H9 (cell line): ENCODE measurements around the gene MUC16. TPM values are rescaled to one million over a fixed set of nuclear protein-coding genes. Genes with fewer than 3 reads are reported as not detected.

Source experiments
- DNase-seq: peaks from one replicate; pipeline ENCODE4 v3.0.0-alpha.2; 2017
- H2AFZ ChIP-seq: one replicate; pipeline ENCODE4 v1.6.1; 2013; ENCODE audit warnings: mild to moderate bottlenecking, low read length, control low read depth, moderate library complexity
- H2AK5ac ChIP-seq: 2 replicates; pipeline ENCODE4 v1.6.1; 2013; ENCODE audit warnings: low read length, control low read depth, mixed read lengths; ENCODE audit not compliant: insufficient read length
- H2BK120ac ChIP-seq: one replicate; pipeline ENCODE4 v1.6.1; 2013; ENCODE audit warnings: low read depth, mild to moderate bottlenecking, low read length, control low read depth, inconsistent platforms; ENCODE audit not compliant: poor library complexity, severe bottlenecking
- H2BK12ac ChIP-seq: 2 replicates; pipeline ENCODE4 v1.6.1; 2013; ENCODE audit warnings: low read length, control low read depth, mixed read lengths, low read depth; ENCODE audit not compliant: insufficient read length
- H2BK15ac ChIP-seq: 2 replicates; pipeline ENCODE4 v1.6.1; 2013; ENCODE audit warnings: low read depth, low read length, control low read depth
- H2BK20ac ChIP-seq: one replicate; pipeline ENCODE4 v1.6.1; 2013; ENCODE audit warnings: low read depth, mild to moderate bottlenecking, low read length, control low read depth, inconsistent platforms; ENCODE audit not compliant: poor library complexity, severe bottlenecking
- H2BK5ac ChIP-seq: 2 replicates; pipeline ENCODE4 v1.6.1; 2013; ENCODE audit warnings: low read length, control low read depth, mixed read lengths; ENCODE audit not compliant: insufficient read length
- H3K14ac ChIP-seq: 2 replicates; pipeline ENCODE4 v1.6.1; 2013; ENCODE audit warnings: low read length, control low read depth; ENCODE audit not compliant: insufficient read depth
- H3K18ac ChIP-seq: 2 replicates; pipeline ENCODE4 v1.6.1; 2013; ENCODE audit warnings: low read depth, mild to moderate bottlenecking, mixed read lengths, low read length, control low read depth; ENCODE audit not compliant: insufficient read length
- H3K23ac ChIP-seq: 2 replicates; pipeline ENCODE4 v1.6.1; 2013; ENCODE audit warnings: low read length, control low read depth, mixed read lengths, low read depth; ENCODE audit not compliant: insufficient read length
- H3K23me2 ChIP-seq: 2 replicates; pipeline ENCODE4 v1.6.1; 2013; ENCODE audit warnings: low read depth, mild to moderate bottlenecking, mixed read lengths, low read length, control low read depth; ENCODE audit not compliant: insufficient read length, poor library complexity, severe bottlenecking
- H3K27ac ChIP-seq: 2 replicates; pipeline ENCODE4 v1.5.1; 2013; ENCODE audit warnings: low read length, control low read depth, mixed read lengths, low read depth; ENCODE audit not compliant: insufficient read length
- H3K27me3 ChIP-seq: 2 replicates; pipeline ENCODE4 v1.6.1; 2013; ENCODE audit warnings: low read length, control low read depth, inconsistent platforms; ENCODE audit not compliant: insufficient read depth
- H3K4ac ChIP-seq: 2 replicates; pipeline ENCODE4 v1.6.1; 2013; ENCODE audit warnings: low read depth, mild to moderate bottlenecking, control low read depth, inconsistent platforms, low read length, moderate library complexity
- H3K4me1 ChIP-seq: 2 replicates; pipeline ENCODE4 v1.6.1; 2013; ENCODE audit warnings: low read length, control low read depth, inconsistent platforms; ENCODE audit not compliant: insufficient read depth
- H3K4me2 ChIP-seq: 2 replicates; pipeline ENCODE4 v1.6.1; 2013; ENCODE audit warnings: low read length, control low read depth, mixed read lengths; ENCODE audit not compliant: insufficient read length, insufficient read depth
- H3K56ac ChIP-seq: 2 replicates; pipeline ENCODE4 v1.6.1; 2013; ENCODE audit warnings: low read depth, mild to moderate bottlenecking, mixed read lengths, low read length, control low read depth; ENCODE audit not compliant: insufficient read length
- H3K79me1 ChIP-seq: 2 replicates; pipeline ENCODE4 v1.6.1; 2013; ENCODE audit warnings: low read depth, mild to moderate bottlenecking, moderate library complexity, low read length, control low read depth, inconsistent platforms; ENCODE audit not compliant: insufficient read depth, poor library complexity, severe bottlenecking
- H3K79me2 ChIP-seq: 2 replicates; pipeline ENCODE4 v1.6.1; 2013; ENCODE audit warnings: low read length, control low read depth, inconsistent platforms; ENCODE audit not compliant: insufficient read depth
- H3K9ac ChIP-seq: 2 replicates; pipeline ENCODE4 v1.6.1; 2013; ENCODE audit warnings: low read length, control low read depth, mixed read lengths; ENCODE audit not compliant: insufficient read length; ENCODE audit errors: extremely low read depth
- H3K9me3 ChIP-seq: one replicate; pipeline ENCODE4 v1.6.1; 2013; ENCODE audit warnings: low read depth, low read length, inconsistent platforms; ENCODE audit not compliant: control insufficient read depth
- H3T11ph ChIP-seq: one replicate; pipeline ENCODE4 v1.6.1; 2013; ENCODE audit warnings: mild to moderate bottlenecking, low read length, control low read depth, inconsistent platforms
- H4K20me1 ChIP-seq: one replicate; pipeline ENCODE4 v1.6.1; 2013; ENCODE audit not compliant: control insufficient read depth, insufficient read length, insufficient read depth
- H4K5ac ChIP-seq: 2 replicates; pipeline ENCODE4 v1.6.1; 2013; ENCODE audit warnings: low read depth, mild to moderate bottlenecking, mixed read lengths, low read length, control low read depth; ENCODE audit not compliant: insufficient read length
- H4K8ac ChIP-seq: replicated peaks from 2 replicates; pipeline ENCODE4 v1.6.1; 2013; ENCODE audit warnings: low read length, control low read depth, mixed read lengths, low read depth; ENCODE audit not compliant: insufficient read length
- H4K91ac ChIP-seq: 2 replicates; pipeline ENCODE4 v1.6.1; 2013; ENCODE audit warnings: low read depth, mild to moderate bottlenecking, moderate library complexity, mixed read lengths, low read length, control low read depth; ENCODE audit not compliant: insufficient read length
- H3K27ac Mint-ChIP-seq, 3 experiments: 2 replicates in 2 of 3; 3 replicates in 1 of 3; pipeline ENCODE4 v1.8.0; 2020 to 2021; ENCODE audit warnings: mixed read lengths in 3 of 3, mild to moderate bottlenecking in 1 of 3, moderate library complexity in 1 of 3
- H3K27me3 Mint-ChIP-seq: 2 replicates; pipeline ENCODE4 v1.8.0; 2021; ENCODE audit warnings: low read depth, mild to moderate bottlenecking, moderate library complexity, mixed read lengths
- H3K36me3 Mint-ChIP-seq, 3 experiments: 2 replicates in 2 of 3; 3 replicates in 1 of 3; pipeline ENCODE4 v1.8.0; 2020 to 2021; ENCODE audit warnings: low read depth in 3 of 3, mixed read lengths in 3 of 3; ENCODE audit not compliant: insufficient read depth in 1 of 3
- H3K4me1 Mint-ChIP-seq, 2 experiments: 2 replicates each; pipeline ENCODE4 v1.8.0; 2020; ENCODE audit warnings: mixed read lengths in 2 of 2
- H3K4me3 Mint-ChIP-seq, 2 experiments: 2 replicates in 1 of 2; 3 replicates in 1 of 2; pipeline ENCODE4 v1.8.0; 2020 to 2021; ENCODE audit warnings: mild to moderate bottlenecking in 2 of 2, mixed read lengths in 2 of 2, moderate library complexity in 1 of 2
- H3K9me3 Mint-ChIP-seq, 2 experiments: 2 replicates in 1 of 2; 3 replicates in 1 of 2; pipeline ENCODE4 v1.8.0; 2020; ENCODE audit warnings: mild to moderate bottlenecking in 2 of 2, mixed read lengths in 2 of 2, moderate library complexity in 1 of 2
- WGBS: extraction: QIAGEN DNeasy Blood & Tissue Kit; methylation state at CpG from one replicate; pipeline ENCODE4 v1.1.7; 2013; ENCODE audit warnings: missing lambda C conversion rate, low lambda C conversion rate, mixed read lengths; ENCODE audit not compliant: insufficient read length; ENCODE audit errors: extremely low coverage; 5-methylcytosine and 5-hydroxymethylcytosine counted together
- total RNA-seq: library from RNA; stranded (reverse); gene quantifications from 2 replicates; pipeline ENCODE4 v1.2.1, GENCODE V29; 2021
- TF ChIP-seq, protein P1 (sequence below): fragments of 200-600 bp; sonication (generic); conservative IDR thresholded peaks from 3 replicates; pipeline ENCODE4 v1.8.0; 2021; ENCODE audit warnings: antibody characterized with exemption, mild to moderate bottlenecking

MUC16 gene
- total RNA-seq, 1 experiment from 2014 or later: 0.22 TPM

DNA sequence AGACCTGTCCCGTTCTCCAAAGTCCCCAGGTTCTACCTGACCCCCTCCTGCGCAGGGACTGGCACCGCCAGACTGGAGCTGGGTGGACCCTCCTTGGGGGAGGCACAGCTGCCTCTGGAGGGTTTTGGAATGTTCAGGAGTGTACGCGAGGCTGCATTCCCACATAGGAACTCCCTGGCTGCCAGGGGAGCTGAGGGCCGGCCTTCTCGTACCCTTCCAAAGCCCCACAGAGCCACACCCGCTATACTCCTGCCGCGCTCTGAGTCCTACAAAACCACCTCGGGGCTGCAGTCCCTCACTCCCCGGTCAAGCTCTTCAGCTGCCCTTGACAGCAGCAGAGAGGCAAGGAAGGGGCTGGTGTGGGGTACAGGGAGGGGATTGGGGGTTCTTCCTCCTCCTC is 484 bp upstream of the MUC16 start:
- no peaks in the 10 kb centered on the region for H3K27me3 Mint-ChIP-seq
- no peaks in the 10 kb centered on the region for H3K79me1 ChIP-seq
- no peak overlapping the region for H2BK5ac ChIP-seq
- no peak overlapping the region for H3K27ac ChIP-seq
- no peaks in the 10 kb centered on the region for H3K4me1 ChIP-seq
- peaks cover 7 to 17% of the 10 kb centered on the region in 2 experiments; a peak in 3 of 4 replicates for H3K4me1 Mint-ChIP-seq
- H3K9ac ChIP-seq: no peak overlapping the region
- H3K9me3 Mint-ChIP-seq: peaks cover 0 to 4% of the 10 kb centered on the region in 2 experiments; a peak in 1 of 5 replicates
- no peaks in the 10 kb centered on the region for H3K79me2 ChIP-seq
- TF ChIP-seq, protein P1, sequence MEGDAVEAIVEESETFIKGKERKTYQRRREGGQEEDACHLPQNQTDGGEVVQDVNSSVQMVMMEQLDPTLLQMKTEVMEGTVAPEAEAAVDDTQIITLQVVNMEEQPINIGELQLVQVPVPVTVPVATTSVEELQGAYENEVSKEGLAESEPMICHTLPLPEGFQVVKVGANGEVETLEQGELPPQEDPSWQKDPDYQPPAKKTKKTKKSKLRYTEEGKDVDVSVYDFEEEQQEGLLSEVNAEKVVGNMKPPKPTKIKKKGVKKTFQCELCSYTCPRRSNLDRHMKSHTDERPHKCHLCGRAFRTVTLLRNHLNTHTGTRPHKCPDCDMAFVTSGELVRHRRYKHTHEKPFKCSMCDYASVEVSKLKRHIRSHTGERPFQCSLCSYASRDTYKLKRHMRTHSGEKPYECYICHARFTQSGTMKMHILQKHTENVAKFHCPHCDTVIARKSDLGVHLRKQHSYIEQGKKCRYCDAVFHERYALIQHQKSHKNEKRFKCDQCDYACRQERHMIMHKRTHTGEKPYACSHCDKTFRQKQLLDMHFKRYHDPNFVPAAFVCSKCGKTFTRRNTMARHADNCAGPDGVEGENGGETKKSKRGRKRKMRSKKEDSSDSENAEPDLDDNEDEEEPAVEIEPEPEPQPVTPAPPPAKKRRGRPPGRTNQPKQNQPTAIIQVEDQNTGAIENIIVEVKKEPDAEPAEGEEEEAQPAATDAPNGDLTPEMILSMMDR: no peak
- no peaks in the 10 kb centered on the region for H4K20me1 ChIP-seq
- no peak overlapping the region for H3K18ac ChIP-seq
- no peak overlapping the region for H2BK15ac ChIP-seq
- no peak overlapping the region for H3K4ac ChIP-seq
- H3K4me2 ChIP-seq: no peak overlapping the region
- H2BK120ac ChIP-seq: no peak overlapping the region
- no peak overlapping the region for H2BK12ac ChIP-seq
- no peaks in the 10 kb centered on the region for H3K9me3 ChIP-seq
- H3K56ac ChIP-seq: no peak overlapping the region
- no peak overlapping the region for H3K23ac ChIP-seq
- no peak overlapping the region; the same call in 1 of the 2 replicates for H3K14ac ChIP-seq
- no peak overlapping the region for H4K91ac ChIP-seq
- H3T11ph ChIP-seq: no peak overlapping the region
- no peak overlapping the region for H3K4me3 Mint-ChIP-seq
- no peaks in the 10 kb centered on the region for H3K27me3 ChIP-seq
- no CpG with 5 or more reads among the region's 12 CpGs for WGBS
- H2BK20ac ChIP-seq: no peak overlapping the region
- no peak overlapping the region for H4K5ac ChIP-seq
- H4K8ac ChIP-seq: no peak overlapping the region
- H3K27ac Mint-ChIP-seq: no peak overlapping the region
- DNase-seq: no peak
- H2AK5ac ChIP-seq: no peak overlapping the region
- no peaks in the 10 kb centered on the region for H3K36me3 Mint-ChIP-seq
- H2AFZ ChIP-seq: no peak overlapping the region
- no peaks in the 10 kb centered on the region for H3K23me2 ChIP-seq
